Neural cell (in vitro differentiated cells): ENCODE data around the gene SUCLG2. TPM values are rescaled to one million over a fixed set of nuclear protein-coding genes. Genes with fewer than 3 reads are reported as not detected.

ENCODE experiments used
- H2AFZ ChIP-seq: fragments of 200-600, 300-800 bp; sonication (generic), shearing (Covaris generic); 2 replicates; pipeline ENCODE4 v1.6.0; 2014; ENCODE audit warnings: low read depth, mild to moderate bottlenecking, antibody characterized with exemption, low read length, moderate library complexity
- H3F3A ChIP-seq: fragments of 200-600 bp; shearing (Covaris generic); 2 replicates; pipeline ENCODE4 v1.6.1; 2016; ENCODE audit warnings: mild to moderate bottlenecking, moderate library complexity, mixed read lengths, antibody characterized with exemption, low read length; ENCODE audit not compliant: insufficient read depth, poor library complexity, severe bottlenecking
- H3K27ac ChIP-seq: fragments of 200-600, 300-800 bp; sonication (generic), shearing (Covaris generic); 2 replicates; pipeline ENCODE4 v1.5.1; 2014; ENCODE audit warnings: mild to moderate bottlenecking, low read length, moderate library complexity
- H3K27me3 ChIP-seq: fragments of 300-800, 200-600 bp; sonication (generic), shearing (Covaris generic); 2 replicates; pipeline ENCODE4 v1.6.0; 2014; ENCODE audit warnings: mild to moderate bottlenecking, low read depth, low read length, moderate library complexity; ENCODE audit not compliant: insufficient read depth
- H3K36me3 ChIP-seq: fragments of 300-800, 200-600 bp; sonication (generic), shearing (Covaris generic); 2 replicates; pipeline ENCODE4 v1.5.1; 2014; ENCODE audit warnings: mild to moderate bottlenecking, antibody characterized with exemption, low read length, moderate library complexity; ENCODE audit not compliant: insufficient read depth
- H3K4me2 ChIP-seq: fragments of 300-800, 200-600 bp; sonication (generic), shearing (Covaris generic); 2 replicates; pipeline ENCODE4 v1.6.0; 2014; ENCODE audit warnings: mild to moderate bottlenecking, low read length
- H3K4me3 ChIP-seq: fragments of 300-800, 200-600 bp; sonication (generic), shearing (Covaris generic); 2 replicates; pipeline ENCODE4 v1.5.1; 2014; ENCODE audit warnings: mild to moderate bottlenecking, low read length, moderate library complexity
- H3K79me2 ChIP-seq: fragments of 200-600 bp; shearing (Covaris generic); replicated peaks from 2 replicates; pipeline ENCODE4 v1.6.0; 2014; ENCODE audit warnings: mild to moderate bottlenecking, low read length, moderate library complexity; ENCODE audit not compliant: insufficient read depth
- H3K9ac ChIP-seq: fragments of 300-800, 200-600 bp; sonication (generic), shearing (Covaris generic); 2 replicates; pipeline ENCODE4 v1.6.1; 2016; ENCODE audit warnings: mild to moderate bottlenecking, low read length, mixed read lengths
- H3K9me2 ChIP-seq: fragments of 200-600 bp; shearing (Covaris generic); 2 replicates; pipeline ENCODE4 v1.6.1; 2016; ENCODE audit warnings: mild to moderate bottlenecking, low read length, mixed read lengths; ENCODE audit not compliant: insufficient read depth
- H3K9me3 ChIP-seq: fragments of 200-600, 300-800 bp; sonication (generic), shearing (Covaris generic); 2 replicates; pipeline ENCODE4 v1.6.1; 2016; ENCODE audit warnings: mild to moderate bottlenecking, mixed run types, low read length, moderate library complexity, mixed read lengths
- H4K20me1 ChIP-seq: fragments of 200-600 bp; shearing (Covaris generic); 2 replicates; pipeline ENCODE4 v1.6.1; 2016; ENCODE audit warnings: mild to moderate bottlenecking, mixed run types; ENCODE audit not compliant: insufficient read depth
- EP300 ChIP-seq: fragments of 450-650 bp; conservative IDR thresholded peaks from 2 replicates; pipeline ENCODE4 v1.6.1; 2014; ENCODE audit warnings: antibody characterized with exemption, mild to moderate bottlenecking, moderate library complexity; ENCODE audit not compliant: poor library complexity, severe bottlenecking
- EZH2 ChIP-seq: fragments of 200-600, 300-800 bp; shearing (Covaris generic), sonication (generic); IDR thresholded peaks from 2 replicates; pipeline ENCODE4 v1.6.1; 2014; ENCODE audit warnings: antibody characterized with exemption, low read length, borderline replicate concordance, mild to moderate bottlenecking; ENCODE audit not compliant: insufficient read depth, poor library complexity, severe bottlenecking
- MXI1 ChIP-seq: fragments of 450-650 bp; conservative IDR thresholded peaks from 2 replicates; pipeline ENCODE4 v1.6.1; 2014; ENCODE audit warnings: antibody characterized with exemption, mild to moderate bottlenecking; ENCODE audit not compliant: poor library complexity, severe bottlenecking
- POLR2AphosphoS5 ChIP-seq: IDR thresholded peaks from 2 replicates; pipeline ENCODE4 v1.6.1; 2012
- RAD21 ChIP-seq: fragments of 450-650 bp; conservative IDR thresholded peaks from 2 replicates; pipeline ENCODE4 v1.6.1; 2014; ENCODE audit warnings: antibody characterized with exemption, mild to moderate bottlenecking, moderate library complexity
- SMC3 ChIP-seq: fragments of 450-650 bp; conservative IDR thresholded peaks from 2 replicates; pipeline ENCODE4 v1.6.1; 2014; ENCODE audit warnings: antibody characterized with exemption, mild to moderate bottlenecking, moderate library complexity; ENCODE audit not compliant: poor library complexity
- TAF1 ChIP-seq: IDR thresholded peaks from 2 replicates; pipeline ENCODE4 v1.6.1; 2012; ENCODE audit warnings: low read depth
- polyA plus RNA-seq: library from polyadenylated mRNA; depleted of rRNA; stranded (reverse); fragments of >200 nt; gene quantifications from 2 replicates; pipeline ENCODE4 v1.2.3, GENCODE V29; 2014
- TF ChIP-seq, protein P1 (sequence below): fragments of 450-650 bp; IDR thresholded peaks from 2 replicates; pipeline ENCODE4 v1.5.1; 2014; ENCODE audit warnings: antibody characterized with exemption, mild to moderate bottlenecking, moderate library complexity; ENCODE audit not compliant: poor library complexity, severe bottlenecking
- TF ChIP-seq, protein P2 (sequence below): IDR thresholded peaks from 2 replicates; pipeline ENCODE4 v1.6.1; 2012; ENCODE audit warnings: borderline replicate concordance

The SUCLG2 gene
- polyA plus RNA-seq, 1 donor from 2014 or later = 0.15 TPM

DNA sequence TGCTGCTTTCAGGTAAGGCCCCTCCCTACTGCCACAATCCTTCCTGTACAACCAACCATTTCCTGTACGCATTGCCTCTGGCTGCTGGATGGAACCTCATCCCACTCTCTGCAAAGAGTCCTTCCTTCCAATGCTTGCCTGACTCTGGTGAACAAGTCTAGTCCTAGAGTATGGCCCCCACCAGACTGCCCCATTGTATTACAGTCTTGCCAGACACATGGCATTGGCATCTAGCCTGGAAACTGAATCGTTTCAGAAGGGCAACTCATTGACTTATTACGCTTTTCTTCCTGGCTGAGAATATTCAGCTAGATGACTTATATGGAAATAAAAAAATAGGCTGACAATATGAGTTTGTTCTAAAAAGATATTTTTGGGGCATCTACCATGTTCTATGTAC lies 170.3 kb downstream of the SUCLG2 start:
- Histone ChIP-seq H3K4me3 (no peak overlapping the region), H2AFZ (no peak overlapping the region), H3K9ac (no peak overlapping the region), H3F3A (no peaks in the 10 kb centered on the region), H3K27me3 (no peaks in the 10 kb centered on the region), H3K4me2 (no peak overlapping the region), H3K9me3 (no peaks in the 10 kb centered on the region), H4K20me1 (no peaks in the 10 kb centered on the region), H3K36me3 (no peaks in the 10 kb centered on the region), H3K79me2 (no peaks in the 10 kb centered on the region), H3K27ac (no peak overlapping the region), H3K9me2 (no peaks in the 10 kb centered on the region)
- TF ChIP-seq RAD21 (no peak), EZH2 (no peak), MXI1 (no peak), TAF1 (no peak), EP300 (no peak), POLR2AphosphoS5 (no peak), SMC3 (no peak)
- TF ChIP-seq, protein P1, sequence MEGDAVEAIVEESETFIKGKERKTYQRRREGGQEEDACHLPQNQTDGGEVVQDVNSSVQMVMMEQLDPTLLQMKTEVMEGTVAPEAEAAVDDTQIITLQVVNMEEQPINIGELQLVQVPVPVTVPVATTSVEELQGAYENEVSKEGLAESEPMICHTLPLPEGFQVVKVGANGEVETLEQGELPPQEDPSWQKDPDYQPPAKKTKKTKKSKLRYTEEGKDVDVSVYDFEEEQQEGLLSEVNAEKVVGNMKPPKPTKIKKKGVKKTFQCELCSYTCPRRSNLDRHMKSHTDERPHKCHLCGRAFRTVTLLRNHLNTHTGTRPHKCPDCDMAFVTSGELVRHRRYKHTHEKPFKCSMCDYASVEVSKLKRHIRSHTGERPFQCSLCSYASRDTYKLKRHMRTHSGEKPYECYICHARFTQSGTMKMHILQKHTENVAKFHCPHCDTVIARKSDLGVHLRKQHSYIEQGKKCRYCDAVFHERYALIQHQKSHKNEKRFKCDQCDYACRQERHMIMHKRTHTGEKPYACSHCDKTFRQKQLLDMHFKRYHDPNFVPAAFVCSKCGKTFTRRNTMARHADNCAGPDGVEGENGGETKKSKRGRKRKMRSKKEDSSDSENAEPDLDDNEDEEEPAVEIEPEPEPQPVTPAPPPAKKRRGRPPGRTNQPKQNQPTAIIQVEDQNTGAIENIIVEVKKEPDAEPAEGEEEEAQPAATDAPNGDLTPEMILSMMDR = no peak
- TF ChIP-seq, protein P2, sequence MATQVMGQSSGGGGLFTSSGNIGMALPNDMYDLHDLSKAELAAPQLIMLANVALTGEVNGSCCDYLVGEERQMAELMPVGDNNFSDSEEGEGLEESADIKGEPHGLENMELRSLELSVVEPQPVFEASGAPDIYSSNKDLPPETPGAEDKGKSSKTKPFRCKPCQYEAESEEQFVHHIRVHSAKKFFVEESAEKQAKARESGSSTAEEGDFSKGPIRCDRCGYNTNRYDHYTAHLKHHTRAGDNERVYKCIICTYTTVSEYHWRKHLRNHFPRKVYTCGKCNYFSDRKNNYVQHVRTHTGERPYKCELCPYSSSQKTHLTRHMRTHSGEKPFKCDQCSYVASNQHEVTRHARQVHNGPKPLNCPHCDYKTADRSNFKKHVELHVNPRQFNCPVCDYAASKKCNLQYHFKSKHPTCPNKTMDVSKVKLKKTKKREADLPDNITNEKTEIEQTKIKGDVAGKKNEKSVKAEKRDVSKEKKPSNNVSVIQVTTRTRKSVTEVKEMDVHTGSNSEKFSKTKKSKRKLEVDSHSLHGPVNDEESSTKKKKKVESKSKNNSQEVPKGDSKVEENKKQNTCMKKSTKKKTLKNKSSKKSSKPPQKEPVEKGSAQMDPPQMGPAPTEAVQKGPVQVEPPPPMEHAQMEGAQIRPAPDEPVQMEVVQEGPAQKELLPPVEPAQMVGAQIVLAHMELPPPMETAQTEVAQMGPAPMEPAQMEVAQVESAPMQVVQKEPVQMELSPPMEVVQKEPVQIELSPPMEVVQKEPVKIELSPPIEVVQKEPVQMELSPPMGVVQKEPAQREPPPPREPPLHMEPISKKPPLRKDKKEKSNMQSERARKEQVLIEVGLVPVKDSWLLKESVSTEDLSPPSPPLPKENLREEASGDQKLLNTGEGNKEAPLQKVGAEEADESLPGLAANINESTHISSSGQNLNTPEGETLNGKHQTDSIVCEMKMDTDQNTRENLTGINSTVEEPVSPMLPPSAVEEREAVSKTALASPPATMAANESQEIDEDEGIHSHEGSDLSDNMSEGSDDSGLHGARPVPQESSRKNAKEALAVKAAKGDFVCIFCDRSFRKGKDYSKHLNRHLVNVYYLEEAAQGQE = no peak

DNA sequence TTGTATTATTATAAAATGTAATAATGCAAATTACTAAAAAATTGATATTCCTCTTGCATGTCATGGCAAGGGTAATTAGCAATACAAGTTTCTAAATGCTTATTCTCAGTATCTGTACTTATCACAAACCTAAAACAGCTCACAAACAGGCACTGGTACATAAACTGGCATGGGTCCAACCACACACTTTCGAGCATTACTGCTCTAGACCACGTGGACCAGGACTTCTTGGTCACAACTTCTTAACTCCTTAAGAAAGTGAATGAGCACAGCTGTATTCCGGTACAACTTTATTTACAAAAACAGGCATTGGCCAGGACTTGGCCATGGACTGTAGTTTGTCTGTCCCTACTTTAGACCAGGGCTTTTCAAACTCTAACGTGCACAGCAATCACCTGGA lies 173.3 kb downstream of the SUCLG2 start:
- Histone ChIP-seq H3K4me2 (no peak overlapping the region), H3K9me2 (no peaks in the 10 kb centered on the region), H3K9ac (no peak overlapping the region), H3F3A (no peaks in the 10 kb centered on the region), H3K27me3 (no peaks in the 10 kb centered on the region), H3K79me2 (no peaks in the 10 kb centered on the region), H4K20me1 (no peaks in the 10 kb centered on the region), H3K27ac (no peak overlapping the region), H3K9me3 (no peaks in the 10 kb centered on the region), H3K36me3 (no peaks in the 10 kb centered on the region), H3K4me3 (no peak overlapping the region), H2AFZ (no peak overlapping the region)
- TF ChIP-seq EP300 = no peak
- no peak for TF ChIP-seq SMC3
- no peak for TF ChIP-seq MXI1
- no peak for TF ChIP-seq EZH2
- TF ChIP-seq TAF1 = no peak
- no peak for TF ChIP-seq RAD21
- TF ChIP-seq, protein P2 = no peak
- TF ChIP-seq, protein P1 = no peak
- TF ChIP-seq POLR2AphosphoS5 = no peak
